CD4-positive, CD25-positive, alpha-beta regulatory T cell (primary cell): Measurements from ENCODE around the gene BCL2L13. TPM values are rescaled to one million over a fixed set of nuclear protein-coding genes. Genes with fewer than 3 reads are reported as not detected.
"Not testable (repeated sequence)": the region's sequence is repeated elsewhere in the genome, so short reads cannot be mapped to it uniquely, and the experiment has no call there.

Source experiments
- ATAC-seq, 2 donors: fragments of 150-1000 bp; cut with Tn5 transposase; one replicate each; pipeline ENCODE4 v1.10.0; 2021; ENCODE audit warnings: low read depth in 2 of 2, moderate number of reproducible peaks in 2 of 2, moderate library complexity in 1 of 2
- DNase-seq, 3 donors: peaks; one replicate each; pipeline versions ENCODE4 v3.0.0 to v3.0.0-alpha.2; 2012 to 2022; ENCODE audit warnings: mixed read lengths in 1 of 3
- H3K27ac ChIP-seq: one replicate; pipeline ENCODE4 v1.7.0; 2013; ENCODE audit warnings: mild to moderate bottlenecking, low read length; ENCODE audit not compliant: insufficient read depth, poor library complexity, severe bottlenecking
- H3K27me3 ChIP-seq: one replicate; pipeline ENCODE4 v1.7.0; 2013; ENCODE audit warnings: low read length; ENCODE audit not compliant: control insufficient read depth, insufficient read depth
- H3K36me3 ChIP-seq: one replicate; pipeline ENCODE4 v1.7.0; 2013; ENCODE audit warnings: mild to moderate bottlenecking, low read length, moderate library complexity; ENCODE audit not compliant: control insufficient read depth, insufficient read depth
- H3K4me1 ChIP-seq: 2 replicates; pipeline ENCODE4 v1.7.0; 2013; ENCODE audit warnings: mild to moderate bottlenecking, low read length; ENCODE audit not compliant: insufficient read depth, control insufficient read depth, poor library complexity, severe bottlenecking
- H3K4me3 ChIP-seq: one replicate; pipeline ENCODE4 v1.7.0; 2013; ENCODE audit warnings: low read depth, mild to moderate bottlenecking, low read length, moderate library complexity
- H3K9me3 ChIP-seq, 2 experiments: 1 replicate in 1 of 2; 2 replicates in 1 of 2; pipeline ENCODE4 v1.7.0; 2013; ENCODE audit warnings: low read length in 2 of 2, mild to moderate bottlenecking in 1 of 2, moderate library complexity in 1 of 2; ENCODE audit not compliant: control insufficient read depth in 2 of 2
- H3K27ac Mint-ChIP-seq, 3 donors: one replicate each; pipeline ENCODE4 v1.8.0; 2020 to 2022; ENCODE audit warnings: mild to moderate bottlenecking in 3 of 3, mixed read lengths in 3 of 3, moderate library complexity in 2 of 3
- H3K27me3 Mint-ChIP-seq: one replicate; pipeline ENCODE4 v1.8.0; 2022; ENCODE audit warnings: mild to moderate bottlenecking, mixed read lengths
- H3K36me3 Mint-ChIP-seq: one replicate; pipeline ENCODE4 v1.8.0; 2020; ENCODE audit warnings: mixed read lengths
- H3K4me1 Mint-ChIP-seq, 4 donors: one replicate each; pipeline ENCODE4 v1.8.0; 2020 to 2022; ENCODE audit warnings: mixed read lengths in 4 of 4, mild to moderate bottlenecking in 1 of 4
- H3K4me3 Mint-ChIP-seq, 4 donors: one replicate each; pipeline ENCODE4 v1.8.0; 2020 to 2022; ENCODE audit warnings: mild to moderate bottlenecking in 4 of 4, mixed read lengths in 4 of 4, moderate library complexity in 3 of 4
- H3K9me3 Mint-ChIP-seq, 7 donors: one replicate each; pipeline ENCODE4 v1.8.0; 2020 to 2022; ENCODE audit warnings: mixed read lengths in 7 of 7, mild to moderate bottlenecking in 3 of 7, moderate library complexity in 2 of 7
- polyA plus RNA-seq, 4 donors: library from polyadenylated mRNA; unstranded; fragments of 300-500 nt; fragmentation: Illumina TruSeq; gene quantifications; one replicate each; pipeline ENCODE4 v1.2.3, GENCODE V29; 2021
- total RNA-seq: library from RNA; stranded (reverse); gene quantifications from one replicate; pipeline ENCODE4 v1.2.3, GENCODE V29; 2022

Gene BCL2L13
- total and polyA plus RNA-seq, 5 donors from 2014 or later, result 24.5 to 43.8 (median 39.5) TPM

GRCh38 chr22:17636850-17637249 is 1.7 kb upstream of the BCL2L13 start:
- peaks cover 23% of the 10 kb centered on the region for H3K4me1 ChIP-seq
- H3K27me3 ChIP-seq, H3K9me3 ChIP-seq, H3K36me3 ChIP-seq, H3K9me3 Mint-ChIP-seq, H3K36me3 Mint-ChIP-seq, H3K27ac ChIP-seq, H3K4me3 ChIP-seq, ATAC-seq, DNase-seq, H3K27me3 Mint-ChIP-seq: not testable (repeated sequence)
- H3K4me1 Mint-ChIP-seq, result peaks cover 11 to 35% (median 24%) of the 10 kb centered on the region in 4 donors
- peak overlapping the region in 1 of 3 donors; percentile 12 for H3K27ac Mint-ChIP-seq
- H3K4me3 Mint-ChIP-seq, result peak overlapping the region in 1 of 4 donors; percentile 41

GRCh38 chr22:17637490-17638181 is 921 bp upstream of the BCL2L13 start:
- peak overlapping the region; percentile 99 for H3K4me3 ChIP-seq
- Mint-ChIP-seq H3K36me3 (peaks cover under 1% of the 10 kb centered on the region), H3K9me3 (no peaks in the 10 kb centered on the region), H3K4me1 (peaks cover 11 to 39% (median 25%) of the 10 kb centered on the region in 4 donors), H3K27ac (peak overlapping the region; percentile 98 to 100 (median 98)), H3K27me3 (no peaks in the 10 kb centered on the region), H3K4me3 (peak overlapping the region; percentile 92 to 98 (median 95))
- H3K4me1 ChIP-seq, result peaks cover 23% of the 10 kb centered on the region
- H3K27ac ChIP-seq, result peak overlapping the region; percentile 97
- no peaks in the 10 kb centered on the region for H3K27me3 ChIP-seq
- no peaks in the 10 kb centered on the region for H3K9me3 ChIP-seq
- no peak for DNase-seq
- ATAC-seq, result no peak
- H3K36me3 ChIP-seq, result no peaks in the 10 kb centered on the region

GRCh38 chr22:17638182-17638431 is 450 bp upstream of the BCL2L13 start:
- H3K9me3 ChIP-seq, result no peaks in the 10 kb centered on the region
- H3K27me3 ChIP-seq, result no peaks in the 10 kb centered on the region
- Mint-ChIP-seq H3K4me1 (peaks cover 11 to 43% (median 28%) of the 10 kb centered on the region in 4 donors), H3K27ac (peak overlapping the region; percentile 98 to 100 (median 98)), H3K4me3 (peak overlapping the region; percentile 92 to 98 (median 95)), H3K9me3 (no peaks in the 10 kb centered on the region), H3K36me3 (peaks cover 5% of the 10 kb centered on the region), H3K27me3 (no peaks in the 10 kb centered on the region)
- DNase-seq (no peak), ATAC-seq (peak in 1 of 2 donors; percentile 1)
- peak overlapping the region; percentile 99 for H3K4me3 ChIP-seq
- H3K27ac ChIP-seq, result peak overlapping the region; percentile 97
- no peaks in the 10 kb centered on the region for H3K36me3 ChIP-seq
- H3K4me1 ChIP-seq, result peaks cover 23% of the 10 kb centered on the region

- Histone ChIP-seq H3K4me1 (peaks cover 23% of the 10 kb centered on the region), H3K36me3 (no peaks in the 10 kb centered on the region), H3K4me3 (peak overlapping the region; percentile 99), H3K9me3 (no peaks in the 10 kb centered on the region), H3K27me3 (no peaks in the 10 kb centered on the region), H3K27ac (peak overlapping the region; percentile 97)
- peaks cover 11 to 43% (median 28%) of the 10 kb centered on the region in 4 donors for H3K4me1 Mint-ChIP-seq
- ATAC-seq (peak in 1 of 2 donors; percentile 9), DNase-seq (peak; percentile 2 to 61 (median 34))
- H3K27me3 Mint-ChIP-seq, result no peaks in the 10 kb centered on the region
- H3K27ac Mint-ChIP-seq, result peak overlapping the region; percentile 98 to 100 (median 98)
- no peaks in the 10 kb centered on the region for H3K9me3 Mint-ChIP-seq
- peak overlapping the region; percentile 92 to 98 (median 95) for H3K4me3 Mint-ChIP-seq
- H3K36me3 Mint-ChIP-seq, result peaks cover 5% of the 10 kb centered on the region
Observed at GRCh38 chr22:17639247-17639741, 737 bp downstream of the BCL2L13 start.

GRCh38 chr22:17641269-17641668 is 2.7 kb downstream of the BCL2L13 start:
- peak overlapping the region in 3 of 4 donors; percentile 22 to 76 (median 75) for H3K4me3 Mint-ChIP-seq
- H3K27ac Mint-ChIP-seq, result peak overlapping the region in 2 of 3 donors; percentile 25 to 69

GRCh38 chr22:17642357-17642756 is 3.8 kb downstream of the BCL2L13 start:
- not testable (repeated sequence) for H3K4me3 Mint-ChIP-seq, H3K36me3 Mint-ChIP-seq, ATAC-seq, H3K9me3 Mint-ChIP-seq, H3K36me3 ChIP-seq, DNase-seq, H3K27me3 Mint-ChIP-seq, H3K4me3 ChIP-seq, H3K27ac ChIP-seq, H3K27me3 ChIP-seq, H3K9me3 ChIP-seq, H3K27ac Mint-ChIP-seq
- H3K4me1 Mint-ChIP-seq, result peaks cover 16 to 51% (median 33%) of the 10 kb centered on the region in 4 donors
- H3K4me1 ChIP-seq, result peaks cover 23% of the 10 kb centered on the region

More at GRCh38 chr22:17641269-17641668, 2.7 kb downstream of the BCL2L13 start:
- no peaks in the 10 kb centered on the region for H3K36me3 ChIP-seq
- peaks cover 23% of the 10 kb centered on the region for H3K4me1 ChIP-seq
- DNase-seq (no peak), ATAC-seq (no peak)
- no peak overlapping the region for H3K27ac ChIP-seq
- H3K9me3 ChIP-seq, result no peaks in the 10 kb centered on the region
- Mint-ChIP-seq H3K9me3 (no peaks in the 10 kb centered on the region), H3K27me3 (no peaks in the 10 kb centered on the region), H3K4me1 (peaks cover 16 to 50% (median 33%) of the 10 kb centered on the region in 4 donors), H3K36me3 (peaks cover 5% of the 10 kb centered on the region)
- H3K4me3 ChIP-seq, result no peak overlapping the region
- no peaks in the 10 kb centered on the region for H3K27me3 ChIP-seq

GRCh38 chr22:17647452-17647851 is 8.9 kb downstream of the BCL2L13 start:
- ATAC-seq (no peak), DNase-seq (no peak)
- no peaks in the 10 kb centered on the region for H3K36me3 ChIP-seq
- H3K4me1 ChIP-seq, result no peaks in the 10 kb centered on the region
- Mint-ChIP-seq H3K27me3 (no peaks in the 10 kb centered on the region), H3K27ac (peak overlapping the region in 1 of 3 donors; percentile 67), H3K9me3 (no peaks in the 10 kb centered on the region), H3K4me3 (no peak overlapping the region), H3K36me3 (peaks cover 8% of the 10 kb centered on the region), H3K4me1 (peaks cover 5 to 16% (median 13%) of the 10 kb centered on the region in 4 donors)
- H3K4me3 ChIP-seq, result no peak overlapping the region
- no peaks in the 10 kb centered on the region for H3K27me3 ChIP-seq
- H3K27ac ChIP-seq, result no peak overlapping the region
- no peaks in the 10 kb centered on the region for H3K9me3 ChIP-seq

GRCh38 chr22:17647991-17648390 is 9.4 kb downstream of the BCL2L13 start:
- no peaks in the 10 kb centered on the region for H3K27me3 ChIP-seq
- H3K27ac Mint-ChIP-seq, result no peak overlapping the region
- no peak overlapping the region for H3K27ac ChIP-seq
- no peaks in the 10 kb centered on the region for H3K36me3 ChIP-seq
- no peaks in the 10 kb centered on the region for H3K27me3 Mint-ChIP-seq
- peaks cover 2 to 11% (median 10%) of the 10 kb centered on the region in 4 donors for H3K4me1 Mint-ChIP-seq
- H3K9me3 ChIP-seq, result no peaks in the 10 kb centered on the region
- H3K36me3 Mint-ChIP-seq, result peaks cover 5% of the 10 kb centered on the region
- no peaks in the 10 kb centered on the region for H3K9me3 Mint-ChIP-seq
- DNase-seq, result no peak
- H3K4me3 ChIP-seq, result no peak overlapping the region
- no peaks in the 10 kb centered on the region for H3K4me1 ChIP-seq
- ATAC-seq, result no peak
- H3K4me3 Mint-ChIP-seq, result no peak overlapping the region
